NCI-H2029 (cell line): ENCODE measurements around the gene NUBP1.
"Not testable (repeated sequence)": the region's sequence is repeated elsewhere in the genome, so short reads cannot be mapped to it uniquely, and the experiment has no call there.

Experiments used
- DNase-seq: peaks from one replicate; lab custom pipeline; 2025; lab: John Stamatoyannopoulos, UW

Gene NUBP1

DNA sequence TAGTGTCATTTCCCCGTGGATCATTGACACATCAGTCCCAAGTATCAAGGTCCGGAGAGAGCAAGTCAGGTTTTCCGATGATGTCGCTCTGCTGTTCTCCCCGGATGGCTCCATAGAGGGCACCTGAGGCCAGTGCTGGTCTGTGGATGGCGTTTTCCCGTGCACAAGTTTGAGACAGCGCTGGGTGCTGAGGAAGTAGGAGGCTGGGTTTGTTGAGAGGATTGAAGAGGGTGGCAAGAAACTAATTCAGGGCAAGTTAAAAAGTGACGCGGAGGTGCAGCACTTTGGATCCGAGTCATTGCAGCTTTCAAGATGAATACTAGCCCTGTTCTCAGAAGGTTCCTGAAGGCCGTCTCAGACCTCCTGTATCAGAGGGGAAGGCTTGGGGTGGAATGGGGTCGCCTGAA lies 7.7 kb downstream of the NUBP1 start:
- DNase-seq = no peak

DNA sequence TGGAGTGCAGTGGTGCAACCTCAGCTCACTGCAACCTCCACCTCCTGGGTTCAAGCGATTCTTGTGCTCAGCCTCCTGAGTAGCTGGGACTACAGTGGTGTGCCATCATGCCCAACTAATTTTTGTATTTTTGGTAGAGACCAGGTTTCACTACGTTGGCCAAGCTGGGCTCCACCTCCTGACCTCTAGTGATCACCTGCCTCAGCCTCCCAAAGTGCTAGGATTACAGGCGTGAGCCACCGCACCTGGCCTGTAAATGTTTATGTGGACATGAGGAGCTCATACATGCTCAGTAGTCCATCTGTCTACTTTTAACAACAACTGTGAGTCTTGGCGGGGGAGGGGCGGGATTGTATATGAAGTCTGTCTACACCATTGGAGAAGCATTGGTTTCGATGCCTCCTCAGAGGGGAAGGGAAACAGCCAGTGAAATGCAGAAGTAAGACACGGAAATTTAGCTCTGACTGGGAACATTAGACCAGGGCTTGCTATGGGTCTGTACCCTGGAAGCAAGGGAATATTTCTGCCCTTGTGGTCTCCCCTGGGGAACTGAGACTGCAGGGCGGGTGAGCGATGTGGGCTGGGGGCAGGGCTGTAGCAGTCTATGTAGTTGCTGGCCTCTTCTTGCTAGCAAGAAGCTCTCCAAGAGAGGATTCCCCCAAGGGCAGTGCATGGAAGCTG lies 9.3 kb downstream of the NUBP1 start:
- no peak for DNase-seq

DNA sequence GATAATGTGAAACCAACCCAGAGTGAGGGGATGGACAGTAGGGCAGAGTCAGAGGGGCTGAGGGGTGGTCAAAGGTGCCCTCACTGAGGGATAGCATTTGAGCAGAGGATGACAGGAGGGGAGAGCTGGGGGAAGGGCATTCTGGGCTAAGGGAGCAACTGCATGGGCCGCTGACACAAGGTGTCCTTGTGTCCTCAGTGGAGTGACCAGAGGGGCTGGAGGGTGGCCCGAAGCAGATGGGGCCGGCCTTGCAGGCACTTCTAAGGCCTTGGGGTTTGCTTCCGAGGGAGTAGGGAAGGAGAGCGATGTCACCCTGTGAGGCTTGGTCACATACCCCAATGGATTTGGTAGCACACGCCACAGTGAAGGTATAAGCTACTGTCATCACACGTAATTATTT lies 10.0 kb downstream of the NUBP1 start:
- DNase-seq = no peak

DNA sequence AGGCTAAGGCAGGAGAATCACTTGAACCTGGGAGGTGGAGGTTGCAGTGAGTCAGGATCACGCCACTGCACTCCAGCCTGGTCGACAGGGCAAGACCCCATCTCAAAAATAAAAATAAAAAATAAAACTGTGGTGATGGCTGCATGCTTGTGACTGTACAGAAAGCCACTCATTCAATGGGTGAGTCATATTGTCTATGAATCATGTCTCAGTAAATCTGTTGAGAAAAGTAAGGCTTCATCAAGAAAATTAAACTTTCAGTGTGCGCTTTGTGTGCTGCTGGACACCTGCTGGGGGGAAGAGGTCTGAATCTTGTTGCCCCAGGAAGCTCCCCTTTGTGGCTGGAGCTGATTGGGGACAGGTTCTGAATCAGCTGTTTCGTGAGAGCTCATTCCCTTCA lies 11.3 kb downstream of the NUBP1 start:
- no peak for DNase-seq

DNA sequence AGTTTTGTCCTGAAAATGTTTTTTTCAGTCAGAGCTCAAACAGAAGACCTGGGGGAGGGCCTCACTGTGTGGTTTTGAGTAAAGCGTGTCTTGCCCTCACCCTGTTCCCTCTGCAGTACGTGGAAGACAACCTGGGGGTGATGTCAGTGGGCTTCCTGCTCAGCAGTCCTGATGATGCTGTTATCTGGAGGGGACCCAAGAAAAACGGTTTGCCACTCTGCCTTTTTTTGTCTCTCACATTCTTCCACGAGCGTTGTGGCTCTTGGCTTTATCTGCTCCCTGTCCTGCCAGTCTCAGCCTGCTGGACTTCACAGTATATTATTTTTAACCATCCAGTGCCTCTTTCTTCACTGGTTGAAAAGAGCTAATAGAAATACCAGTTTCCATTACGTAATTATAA lies 12.9 kb downstream of the NUBP1 start:
- DNase-seq = no peak

DNA sequence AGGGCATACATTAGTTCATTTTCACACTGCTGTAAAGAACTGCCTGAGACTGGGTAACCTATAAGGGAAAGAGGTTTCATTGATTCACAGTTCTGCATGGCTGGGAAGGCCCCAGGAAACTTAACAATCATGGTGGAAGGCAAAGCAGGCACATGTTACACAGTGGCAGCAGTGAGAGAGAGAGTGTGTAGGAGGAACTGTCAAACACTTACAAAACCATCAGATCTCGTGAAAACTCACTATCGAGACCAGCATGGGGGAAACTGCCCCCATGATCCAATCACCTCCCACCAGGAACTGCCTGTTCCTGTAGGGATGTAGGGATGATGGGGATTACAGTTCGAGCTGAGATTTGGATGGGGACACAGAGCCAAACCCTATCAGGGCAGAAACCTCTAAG lies 17.2 kb downstream of the NUBP1 start:
- no peak for DNase-seq

DNA sequence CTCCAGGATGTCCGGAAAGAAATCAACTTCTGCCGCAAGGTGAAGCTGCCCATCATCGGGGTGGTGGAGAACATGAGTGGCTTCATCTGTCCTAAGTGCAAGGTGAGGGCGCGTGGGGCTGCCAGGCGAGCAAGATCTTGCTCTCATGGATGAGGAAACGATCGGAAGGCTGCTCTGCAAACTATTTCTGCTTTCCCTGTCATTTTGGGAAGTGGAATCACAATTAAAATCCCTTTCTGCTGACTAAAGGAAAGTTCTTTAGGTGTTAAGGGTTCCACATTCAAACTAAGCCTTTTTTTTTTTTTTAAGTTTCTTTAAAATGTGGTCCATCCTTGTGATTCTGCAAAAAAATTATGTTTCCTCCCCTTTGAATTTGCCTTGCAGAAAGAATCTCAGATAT lies 17.7 kb downstream of the NUBP1 start:
- DNase-seq = no peak

DNA sequence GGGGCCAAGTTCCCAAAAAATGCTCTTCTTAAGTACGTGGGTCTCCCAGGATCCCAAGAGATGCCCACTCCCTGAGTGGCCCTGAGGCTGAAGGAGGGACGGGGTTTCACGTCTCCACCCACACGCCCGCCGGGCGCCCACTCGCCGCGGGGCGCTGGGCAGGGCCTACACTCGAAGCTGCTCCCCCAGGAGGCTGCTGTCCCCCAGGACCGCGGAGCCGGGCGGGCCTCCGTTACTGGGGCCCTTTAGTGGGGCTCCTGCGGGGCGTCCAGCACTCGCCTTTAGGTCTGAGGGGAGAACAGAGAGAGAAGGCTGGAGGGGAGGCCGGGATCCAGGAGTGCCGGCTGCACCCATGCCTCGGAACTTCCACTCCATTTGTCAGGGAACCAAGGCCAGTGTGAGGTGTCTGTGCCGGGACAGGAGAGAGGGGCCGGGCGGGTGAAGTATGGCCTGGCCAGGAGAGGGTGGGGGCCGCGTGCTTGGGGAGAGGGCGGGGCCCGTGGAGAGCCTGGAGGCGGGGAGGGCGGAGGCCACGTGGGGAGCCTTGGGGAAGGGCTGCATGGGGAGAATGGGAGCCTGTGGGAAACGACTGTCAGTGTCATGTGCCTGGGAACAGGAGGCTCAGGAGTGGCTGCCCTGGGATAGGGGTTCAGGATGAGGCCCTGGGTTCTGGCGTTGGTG lies 18.8 kb downstream of the NUBP1 start:
- DNase-seq = no peak

DNA sequence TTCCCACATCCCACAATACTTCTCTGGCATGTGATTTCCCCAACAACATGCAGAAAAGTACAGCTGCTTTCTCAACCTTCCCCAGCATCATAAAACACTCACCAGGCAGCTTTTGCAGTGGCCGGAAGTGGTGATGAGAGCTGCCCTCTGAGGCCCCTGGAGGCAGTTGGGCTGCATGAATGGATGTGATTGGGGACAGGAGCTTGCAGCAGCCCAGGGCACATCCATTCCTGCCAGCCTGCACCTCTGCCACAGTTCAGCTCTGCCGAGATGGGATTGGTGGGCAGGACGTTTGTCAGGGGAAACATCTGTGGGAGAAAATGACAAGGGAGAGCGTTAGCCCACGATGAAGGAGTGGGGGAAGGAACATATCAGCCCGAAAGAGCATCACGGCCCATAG lies 19.8 kb downstream of the NUBP1 start:
- DNase-seq = no peak

DNA sequence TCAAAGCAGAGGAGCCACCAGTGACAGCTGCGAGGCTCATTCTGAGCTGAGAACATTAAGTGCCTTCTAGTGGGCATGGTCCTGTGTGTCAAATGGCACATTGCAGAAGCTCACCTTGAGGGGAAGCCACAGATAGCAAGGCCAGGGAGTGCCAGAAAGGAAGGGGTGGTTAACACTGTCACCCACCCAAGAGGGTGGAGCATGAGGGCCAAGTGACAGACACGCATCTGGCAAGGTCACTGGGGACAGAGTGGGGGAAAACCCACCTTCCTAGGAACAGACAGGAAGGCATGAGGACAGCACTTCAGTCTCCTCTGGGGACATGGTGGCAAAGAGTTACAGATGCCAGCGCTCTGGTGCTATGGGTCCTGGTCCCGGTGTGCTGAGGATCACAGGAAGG lies 22.1 kb downstream of the NUBP1 start:
- no peak for DNase-seq

DNA sequence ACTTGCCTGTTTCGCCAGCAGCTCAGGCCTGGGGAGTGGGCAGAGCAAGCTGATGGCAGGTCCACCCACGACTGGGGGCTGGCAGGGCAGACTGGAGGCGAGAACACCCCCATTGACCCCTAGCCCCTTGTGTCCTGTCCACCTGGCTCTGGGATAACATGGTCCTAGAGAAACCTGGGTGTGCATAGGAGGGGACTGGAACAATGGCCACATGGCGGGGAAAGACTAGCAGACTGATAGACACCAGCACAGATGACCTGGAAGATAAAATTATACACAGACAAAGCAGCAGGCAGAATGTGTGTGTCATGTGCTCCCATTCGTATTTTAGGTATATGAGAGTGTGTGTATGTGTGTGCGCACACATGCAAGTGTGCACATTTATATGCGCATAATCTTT lies 23.5 kb downstream of the NUBP1 start:
- DNase-seq = no peak

DNA sequence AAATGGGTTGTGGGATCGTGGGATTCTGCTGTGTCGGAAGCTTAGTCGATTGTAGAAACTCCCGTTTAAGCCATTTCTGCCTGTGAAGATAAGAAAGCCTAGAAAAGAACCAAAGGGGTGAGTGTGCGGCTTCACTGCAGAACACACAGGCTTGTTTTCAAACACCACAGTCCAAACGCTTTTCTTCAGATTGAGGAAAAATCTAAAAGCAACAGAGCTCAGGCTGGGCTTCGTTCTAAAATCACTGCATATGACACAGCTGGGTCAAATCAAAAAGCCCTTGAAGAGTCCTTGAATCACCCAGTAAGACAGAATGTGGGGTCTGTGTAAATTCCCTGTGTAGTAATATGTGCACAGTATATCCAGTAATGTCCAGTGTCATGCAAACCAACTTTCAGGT lies 25.7 kb downstream of the NUBP1 start:
- DNase-seq = no peak

DNA sequence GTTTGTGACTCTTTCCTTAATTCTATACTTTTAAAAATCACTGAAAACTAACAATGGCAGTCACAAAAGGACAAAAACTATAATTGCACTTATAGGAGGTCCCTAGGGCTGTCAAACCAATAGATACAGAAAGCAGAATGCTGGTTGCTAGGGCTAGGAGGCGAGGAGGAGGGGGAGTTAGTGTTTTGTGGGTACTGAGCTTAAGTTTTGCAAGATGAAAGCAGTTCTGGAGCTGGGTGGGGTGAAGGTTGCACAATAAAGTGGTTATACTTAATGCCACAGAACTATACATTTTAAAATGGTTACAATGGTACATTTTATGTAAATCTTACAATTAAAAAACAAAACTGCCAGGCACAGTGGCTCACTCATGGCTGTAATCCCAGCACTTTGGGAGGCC lies 27.3 kb downstream of the NUBP1 start:
- no peak for DNase-seq

DNA sequence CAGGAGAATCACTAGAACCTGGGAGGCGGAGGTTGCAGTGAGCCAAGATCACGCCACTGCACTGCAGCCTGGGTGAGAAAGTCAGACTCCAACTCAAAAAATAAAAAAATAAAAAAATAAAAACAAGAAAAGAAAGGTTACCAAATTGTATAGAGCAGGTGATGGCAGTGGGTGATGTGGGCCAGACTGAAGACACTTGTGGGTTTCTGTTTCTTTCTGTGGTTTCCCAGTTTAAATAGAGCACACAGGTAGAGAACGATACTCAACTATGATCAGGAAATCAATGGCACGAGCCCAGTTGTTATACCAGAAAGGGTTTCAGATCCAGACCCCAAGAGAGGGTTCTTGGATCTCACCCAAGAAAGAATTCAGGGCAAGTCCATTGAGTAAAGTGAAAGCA lies 32.6 kb downstream of the NUBP1 start:
- DNase-seq = no peak

DNA sequence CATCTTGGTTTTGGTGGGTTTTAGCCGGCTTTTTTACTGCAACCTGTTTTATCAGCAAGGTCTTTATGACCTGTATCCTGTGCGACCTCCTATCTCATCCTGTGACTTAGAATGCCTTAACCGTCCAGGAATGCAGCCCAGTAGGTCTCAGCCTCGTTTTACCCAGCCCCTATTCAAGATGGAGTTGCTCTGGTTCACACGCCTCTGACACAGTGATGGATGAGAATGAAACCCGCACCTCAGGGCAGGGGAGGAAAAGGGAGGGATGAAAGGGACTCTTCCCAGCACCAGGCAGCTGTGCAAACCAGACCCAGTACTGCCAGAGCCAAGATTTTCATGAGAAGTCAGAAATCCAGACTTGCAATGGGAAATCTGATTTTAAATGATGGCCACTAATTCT lies 33.3 kb downstream of the NUBP1 start:
- not testable (repeated sequence) for DNase-seq

DNA sequence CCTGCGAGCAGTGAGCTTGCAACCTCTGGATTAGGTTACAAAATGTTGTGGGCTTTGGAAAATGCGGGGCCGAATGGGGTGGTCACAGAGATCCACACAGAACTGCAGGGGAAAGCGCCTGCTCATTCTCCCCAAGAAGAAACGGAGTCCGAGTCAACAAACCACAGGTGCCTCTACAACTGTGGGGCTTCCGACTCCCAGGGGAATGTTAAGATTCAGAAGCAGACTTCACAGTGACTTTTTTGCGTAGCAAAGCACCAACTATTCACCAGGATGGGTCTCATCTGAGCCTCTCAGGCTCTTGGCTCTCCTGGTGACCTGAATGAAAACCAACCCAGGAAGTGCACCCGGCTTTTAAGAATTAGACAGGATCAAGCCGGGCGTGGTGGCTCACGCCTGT lies 33.7 kb downstream of the NUBP1 start:
- no peak for DNase-seq

DNA sequence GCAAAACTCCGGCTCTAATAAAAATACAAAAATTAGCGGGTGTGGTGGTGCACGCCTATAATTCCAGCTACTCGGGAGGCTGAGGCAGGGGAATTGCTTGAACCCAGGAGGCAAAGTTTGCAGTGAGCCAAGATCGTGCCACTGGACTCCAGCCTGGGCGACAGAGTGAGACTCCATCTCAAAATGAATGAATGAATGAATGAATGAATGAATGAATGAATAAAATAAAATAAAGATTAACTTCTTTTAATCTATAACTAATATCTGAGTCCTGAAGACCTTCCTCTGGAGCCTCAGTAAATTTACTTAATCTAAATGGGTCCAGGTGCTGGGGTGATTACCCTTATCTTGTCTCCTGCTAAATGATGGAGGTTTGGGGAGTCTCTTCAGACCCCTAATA lies 36.3 kb downstream of the NUBP1 start:
- not testable (repeated sequence) for DNase-seq

DNA sequence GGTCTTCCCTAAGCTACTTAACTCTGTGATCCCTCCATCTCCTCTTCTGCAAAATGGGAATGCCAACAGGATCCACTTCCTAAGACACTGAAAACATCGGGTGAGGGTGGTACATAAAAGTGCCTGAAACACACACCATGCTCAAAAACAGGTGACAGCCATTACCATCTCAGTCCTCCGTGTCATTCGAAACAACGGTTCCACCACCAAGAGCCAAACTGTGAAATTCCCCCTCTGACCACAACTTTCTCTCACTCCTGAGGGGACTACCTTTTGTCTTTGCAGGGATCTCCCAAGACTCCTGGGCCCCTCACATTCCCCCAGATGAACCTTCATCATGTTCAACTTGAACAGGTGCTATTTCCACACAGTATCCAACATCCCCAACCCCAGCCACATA lies 37.0 kb downstream of the NUBP1 start:
- DNase-seq = no peak

DNA sequence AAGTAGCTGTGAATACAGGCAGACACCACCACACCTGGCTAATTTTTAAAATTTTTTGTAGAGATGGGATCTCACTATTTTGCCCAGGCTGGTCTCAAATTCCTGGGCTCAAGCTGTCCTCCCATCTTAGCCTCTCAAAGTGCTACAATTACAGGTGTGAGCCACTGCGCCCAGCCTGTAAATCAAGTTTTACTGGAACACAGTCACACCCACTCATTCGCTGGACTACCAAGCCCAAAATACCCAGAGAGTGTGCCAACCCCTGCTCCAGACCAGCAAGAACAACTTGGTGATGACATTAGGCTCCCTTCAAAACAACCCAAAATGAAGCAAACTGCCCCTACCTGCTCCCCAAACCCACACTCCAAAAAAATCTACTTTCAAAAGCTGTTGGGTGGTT lies 39.0 kb downstream of the NUBP1 start:
- no peak for DNase-seq

DNA sequence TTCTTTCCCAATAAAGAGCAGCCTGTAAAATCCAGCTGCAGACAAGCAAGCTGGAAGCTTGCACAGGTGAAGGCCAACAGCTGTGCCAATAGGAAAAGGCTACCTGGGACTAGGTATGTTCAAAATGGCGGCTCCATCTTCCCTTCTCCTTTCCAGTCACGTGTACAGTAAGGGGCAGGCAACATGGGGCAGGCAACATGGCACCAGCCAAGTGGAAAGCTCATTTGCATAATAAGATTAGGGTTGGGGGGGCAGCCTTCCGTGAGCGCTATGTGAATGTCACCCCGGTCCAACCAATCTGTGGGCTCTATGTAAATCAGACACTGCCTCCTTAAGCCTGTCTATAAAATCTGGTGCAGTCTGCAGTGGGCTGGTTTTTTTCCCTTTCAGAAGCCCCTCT lies 43.7 kb downstream of the NUBP1 start:
- DNase-seq = no peak

DNA sequence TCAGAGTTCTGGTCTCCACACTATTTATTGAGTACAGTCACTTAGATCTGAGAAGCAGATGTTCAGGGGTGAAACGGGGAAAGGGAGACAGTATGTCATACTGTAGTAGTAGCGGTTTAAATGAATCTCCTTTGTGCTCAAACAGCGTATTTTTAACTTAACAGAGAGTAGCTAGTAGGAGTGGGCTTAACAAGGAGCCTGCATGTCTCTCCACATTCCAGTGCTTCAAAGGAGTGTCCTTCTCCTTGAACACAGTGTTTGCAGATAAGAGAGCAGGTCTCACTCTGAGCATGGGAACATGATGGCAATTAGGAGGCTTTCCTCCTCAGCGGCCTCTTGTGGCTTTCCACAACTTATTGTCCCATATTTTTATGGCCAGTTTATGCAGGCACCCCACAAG lies 45.0 kb downstream of the NUBP1 start:
- DNase-seq = not testable (repeated sequence)

DNA sequence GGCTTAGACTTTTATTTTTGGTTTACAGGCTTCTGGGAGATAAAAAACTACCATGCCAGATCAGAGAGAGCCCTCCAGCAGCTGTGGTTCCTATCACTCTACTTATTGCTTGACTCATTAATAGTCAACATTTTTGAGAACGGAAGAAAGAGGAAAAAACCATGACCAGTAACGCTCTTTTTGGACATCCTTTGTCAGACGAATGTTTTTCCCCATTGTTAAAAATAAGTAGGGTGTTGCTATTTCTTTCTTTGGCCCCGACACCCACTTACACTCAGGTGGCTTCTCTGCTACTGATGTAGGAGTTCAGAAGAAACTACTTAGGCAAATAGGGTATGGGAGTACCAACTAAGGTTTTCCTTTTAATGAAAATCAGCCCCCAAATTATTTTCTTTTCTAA lies 47.4 kb downstream of the NUBP1 start:
- DNase-seq = no peak

DNA sequence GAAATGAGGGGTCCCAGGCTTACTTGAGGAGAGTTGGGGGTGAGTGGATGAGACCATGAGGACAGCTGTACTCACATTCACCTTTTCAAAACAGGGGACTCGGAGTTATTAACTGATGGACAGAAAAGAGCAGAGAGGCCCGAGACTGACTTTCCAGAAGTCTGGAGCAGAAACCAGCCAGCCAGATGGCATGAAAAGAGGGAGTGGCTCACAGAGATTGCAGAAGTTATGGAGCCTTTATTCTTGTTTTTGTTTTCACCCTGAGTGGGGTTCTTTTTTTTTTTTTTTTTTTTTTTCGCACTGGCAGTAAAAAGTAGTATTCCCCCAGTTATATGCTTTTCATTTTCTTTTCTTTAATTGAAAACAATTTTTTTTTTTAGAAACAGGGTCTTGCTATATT lies 56.1 kb downstream of the NUBP1 start:
- no peak for DNase-seq

DNA sequence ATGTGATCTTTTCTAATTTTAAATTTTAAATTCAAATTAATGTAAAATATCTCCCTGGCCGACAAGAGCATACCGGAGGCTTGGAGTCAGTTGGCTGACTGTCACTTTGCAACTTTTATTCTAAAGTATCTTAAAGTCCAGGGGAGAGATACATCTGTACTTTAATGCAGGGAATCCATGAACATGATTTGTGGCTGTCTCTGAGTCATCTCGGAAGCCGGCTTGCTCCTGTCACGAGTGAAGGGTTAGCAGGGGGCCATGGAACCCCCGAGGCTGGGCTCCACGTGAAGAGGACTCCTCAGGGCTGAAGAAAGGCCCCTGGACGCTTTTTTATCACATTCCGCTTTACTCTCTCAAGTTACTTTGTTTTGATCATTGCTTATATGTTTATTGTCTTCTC lies 61.7 kb downstream of the NUBP1 start:
- no peak for DNase-seq
